ENCODE data around the gene MMP21. TPM values are rescaled to one million over a fixed set of nuclear protein-coding genes. Genes with fewer than 3 reads are reported as not detected.

The MMP21 gene
- total RNA-seq, 4 donors from 2014 or later = not detected

DNA sequence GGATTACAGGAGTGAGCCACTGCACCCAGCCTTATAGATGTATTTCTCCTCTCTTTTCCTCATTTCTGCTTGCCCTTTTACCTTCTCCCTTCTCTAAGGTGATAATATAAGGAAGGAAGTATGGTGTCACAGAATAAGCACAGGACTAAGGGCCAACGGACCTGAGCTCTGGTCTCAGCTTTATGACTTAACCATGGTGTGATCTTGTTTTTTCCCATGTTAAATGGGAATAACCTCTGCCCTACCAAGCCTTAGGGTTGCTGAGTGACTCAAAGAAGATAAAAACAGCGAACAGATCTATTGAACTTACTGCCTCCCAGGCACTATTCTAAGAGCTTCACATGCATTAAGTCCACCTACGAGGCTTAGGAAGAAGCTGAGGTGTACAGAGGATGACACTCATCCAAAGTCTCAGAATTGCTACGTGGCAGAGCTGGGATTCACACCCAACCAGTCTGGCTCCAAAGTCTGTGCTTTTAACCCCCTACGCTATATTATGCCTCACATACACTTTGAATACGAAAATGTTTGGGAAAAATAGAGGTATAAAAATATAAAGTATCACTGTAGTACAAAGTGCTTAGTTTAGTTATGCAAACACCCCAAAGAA, 41.8 kb upstream of the MMP21 start:
- intact Hi-C loops (cut with DNase I; ENCODE audit: low total_unique reads) = no loop called here

DNA sequence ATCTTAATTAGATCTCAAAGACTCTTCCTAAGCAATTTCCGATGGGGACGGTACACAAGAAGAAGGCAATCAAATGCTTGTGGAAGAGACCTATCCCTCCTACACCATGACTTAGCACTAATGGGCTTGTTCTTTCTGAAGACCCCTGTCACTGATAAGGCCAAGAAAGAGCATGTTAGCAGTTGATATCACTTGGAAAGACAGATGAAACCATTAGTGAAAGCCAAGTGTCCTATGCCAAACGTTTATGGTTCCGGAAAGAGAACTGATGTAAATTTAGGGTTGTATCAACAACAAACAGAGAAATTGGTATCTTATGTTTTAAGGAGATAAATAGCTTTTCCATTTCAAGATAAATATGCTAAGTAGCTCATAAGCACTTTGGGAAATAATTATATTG, 40.9 kb upstream of the MMP21 start:
- TF ChIP-seq, protein P1, sequence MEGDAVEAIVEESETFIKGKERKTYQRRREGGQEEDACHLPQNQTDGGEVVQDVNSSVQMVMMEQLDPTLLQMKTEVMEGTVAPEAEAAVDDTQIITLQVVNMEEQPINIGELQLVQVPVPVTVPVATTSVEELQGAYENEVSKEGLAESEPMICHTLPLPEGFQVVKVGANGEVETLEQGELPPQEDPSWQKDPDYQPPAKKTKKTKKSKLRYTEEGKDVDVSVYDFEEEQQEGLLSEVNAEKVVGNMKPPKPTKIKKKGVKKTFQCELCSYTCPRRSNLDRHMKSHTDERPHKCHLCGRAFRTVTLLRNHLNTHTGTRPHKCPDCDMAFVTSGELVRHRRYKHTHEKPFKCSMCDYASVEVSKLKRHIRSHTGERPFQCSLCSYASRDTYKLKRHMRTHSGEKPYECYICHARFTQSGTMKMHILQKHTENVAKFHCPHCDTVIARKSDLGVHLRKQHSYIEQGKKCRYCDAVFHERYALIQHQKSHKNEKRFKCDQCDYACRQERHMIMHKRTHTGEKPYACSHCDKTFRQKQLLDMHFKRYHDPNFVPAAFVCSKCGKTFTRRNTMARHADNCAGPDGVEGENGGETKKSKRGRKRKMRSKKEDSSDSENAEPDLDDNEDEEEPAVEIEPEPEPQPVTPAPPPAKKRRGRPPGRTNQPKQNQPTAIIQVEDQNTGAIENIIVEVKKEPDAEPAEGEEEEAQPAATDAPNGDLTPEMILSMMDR (IDR thresholded peaks at IDR 0.05) = no peak
- no peak for TF ChIP-seq POLR2A (IDR thresholded peaks at IDR 0.05)
- DNase-seq (ENCODE audit: low spot score in 2 of 2) = no peak
- intact Hi-C loops (cut with DNase I; ENCODE audit: low total_unique reads) = no loop called here
- 91 to 92% methylated on average over 4 of the region's 4 CpGs for WGBS, 2 donors
- no peak overlapping the region for H3K4me3 ChIP-seq (ENCODE audit: low read depth, poor library complexity, severe bottlenecking)

More for the DNA sequence above, 41.8 kb upstream of the MMP21 start:
- TF ChIP-seq, protein P1 (IDR thresholded peaks at IDR 0.05) = no peak
- TF ChIP-seq POLR2A (IDR thresholded peaks at IDR 0.05) = no peak
- DNase-seq (ENCODE audit: low spot score in 2 of 2) = no peak
- WGBS, 2 donors = 88 to 89% methylated on average over 6 of the region's 6 CpGs
- H3K4me3 ChIP-seq (ENCODE audit: low read depth, poor library complexity, severe bottlenecking) = no peak overlapping the region

DNA sequence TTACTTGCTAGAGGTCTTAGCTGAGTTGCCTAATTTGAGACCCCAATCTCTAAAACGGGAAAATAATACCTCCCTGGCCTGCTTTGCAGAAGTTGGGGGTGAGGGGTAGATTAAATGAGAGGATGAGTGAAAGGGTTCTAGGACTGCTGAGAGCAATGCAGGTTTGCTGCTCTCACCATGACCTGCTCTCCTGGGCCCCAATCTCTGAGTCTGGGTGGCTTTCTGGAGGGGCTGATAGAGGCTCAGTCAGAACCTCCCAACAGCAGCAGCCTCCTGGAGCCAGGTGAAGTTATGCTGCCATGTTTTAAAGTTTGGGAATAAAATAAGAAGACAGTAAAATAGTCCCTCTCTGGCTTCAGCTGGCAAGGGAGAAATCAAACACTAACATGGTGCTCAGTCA, 40.1 kb upstream of the MMP21 start:
- intact Hi-C loops (cut with DNase I; ENCODE audit: low total_unique reads) = no loop called here
- H3K4me3 ChIP-seq (ENCODE audit: low read depth, poor library complexity, severe bottlenecking) = no peak overlapping the region
- 0 to 36% methylated on average over 1 of the region's 1 CpG for WGBS, 2 donors
- TF ChIP-seq, protein P1 (IDR thresholded peaks at IDR 0.05) = no peak
- no peak for TF ChIP-seq POLR2A (IDR thresholded peaks at IDR 0.05)
- DNase-seq (ENCODE audit: low spot score in 2 of 2) = no peak

DNA sequence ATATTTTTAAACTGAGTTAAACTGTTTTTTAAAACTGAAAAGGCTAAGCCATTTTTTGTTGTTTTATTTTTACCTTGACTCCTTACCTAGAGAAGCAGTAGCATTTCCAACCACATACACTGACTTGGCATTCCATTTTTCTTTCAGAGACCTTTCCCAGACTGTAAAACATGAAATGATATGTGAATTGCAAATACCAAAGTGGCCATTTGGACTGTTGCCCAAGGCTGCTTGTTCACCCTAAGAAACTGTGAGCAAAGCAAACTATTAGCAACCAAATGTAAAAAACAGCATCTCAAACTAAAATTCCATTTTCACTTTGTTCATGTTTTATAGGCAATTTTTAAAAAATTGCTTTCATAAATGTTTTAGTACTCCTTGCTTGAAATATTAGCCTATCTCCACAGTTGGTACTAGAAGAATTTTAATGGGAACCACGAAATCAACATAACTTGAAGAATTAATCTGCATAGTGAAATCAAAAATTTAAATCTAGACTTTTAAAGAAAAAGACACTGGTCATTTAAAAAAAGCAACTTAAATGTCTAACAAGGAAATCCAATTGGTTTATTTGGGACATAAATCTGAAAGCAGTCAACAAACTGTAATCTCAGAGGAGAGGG, 36.6 kb upstream of the MMP21 start:
- TF ChIP-seq POLR2A (IDR thresholded peaks at IDR 0.05) = no peak
- TF ChIP-seq, protein P1 (IDR thresholded peaks at IDR 0.05) = no peak
- H3K4me3 ChIP-seq (ENCODE audit: low read depth, poor library complexity, severe bottlenecking) = no peak overlapping the region
- no peak for DNase-seq (ENCODE audit: low spot score in 2 of 2)
- WGBS, 2 donors = 75 to 88% methylated on average over 1 of the region's 1 CpG
- intact Hi-C loops (cut with DNase I; ENCODE audit: low total_unique reads) = no loop called here

DNA sequence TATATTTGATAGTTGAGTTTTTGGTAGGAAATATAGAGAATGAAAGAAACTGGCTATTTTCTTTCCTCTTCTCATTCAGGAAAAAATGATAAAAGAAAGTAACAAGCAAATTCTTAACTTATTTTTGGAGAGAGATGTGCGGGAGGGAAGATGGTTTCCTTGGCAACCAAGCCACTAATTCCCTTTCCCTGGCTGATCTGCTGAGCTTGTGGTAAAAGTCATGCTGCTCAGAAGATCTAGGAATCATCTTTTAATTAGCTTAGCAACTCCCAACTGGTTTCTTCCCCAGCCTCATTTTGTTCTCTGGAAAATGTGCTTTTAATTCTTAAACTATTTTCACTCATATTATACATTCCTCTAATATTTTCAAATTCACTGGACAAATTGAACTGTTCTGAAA, 35.6 kb upstream of the MMP21 start:
- TF ChIP-seq, protein P1 (IDR thresholded peaks at IDR 0.05) = no peak
- TF ChIP-seq POLR2A (IDR thresholded peaks at IDR 0.05) = no peak
- intact Hi-C loops (cut with DNase I; ENCODE audit: low total_unique reads) = no loop called here
- no peak for DNase-seq (ENCODE audit: low spot score in 2 of 2)
- H3K4me3 ChIP-seq (ENCODE audit: low read depth, poor library complexity, severe bottlenecking) = no peak overlapping the region
- 69 to 73% methylated on average over 1 of the region's 1 CpG for WGBS, 2 donors
